Keratinocyte (primary cell): ENCODE data around the gene APP. TPM values are rescaled to one million over a fixed set of nuclear protein-coding genes. Genes with fewer than 3 reads are reported as not detected.
"Not testable (repeated sequence)": the region's sequence is repeated elsewhere in the genome, so short reads cannot be mapped to it uniquely, and the experiment has no call there.

Experiments
- DNase-seq: peaks from one replicate; pipeline ENCODE4 v3.0.0-alpha.2; 2011; ENCODE audit warnings: low read depth, missing footprints, low spot score
- FAIRE-seq: peaks from 2 replicates; lab custom pipeline; 2011; peaks lifted over from hg19 to GRCh38; lab: Jason Lieb, UNC
- H2AFZ ChIP-seq: 2 replicates; pipeline ENCODE4 v1.6.0; 2012; ENCODE audit warnings: low read length, control low read depth, inconsistent platforms; ENCODE audit not compliant: control insufficient read depth
- H3K27ac ChIP-seq: 2 replicates; pipeline ENCODE4 v1.5.1; 2011; ENCODE audit warnings: low read length; ENCODE audit not compliant: control insufficient read depth, insufficient read depth
- H3K27me3 ChIP-seq: 3 replicates; pipeline ENCODE4 v1.6.0; 2011; ENCODE audit warnings: low read length; ENCODE audit not compliant: control insufficient read depth, insufficient read depth; ENCODE audit errors: extremely low read depth
- H3K36me3 ChIP-seq, 2 experiments: 2 replicates in 1 of 2; 3 replicates in 1 of 2; pipeline ENCODE4 v1.5.1; 2011; ENCODE audit warnings: low read length in 2 of 2, mild to moderate bottlenecking in 1 of 2; ENCODE audit not compliant: control insufficient read depth in 2 of 2, insufficient read depth in 2 of 2; ENCODE audit errors: extremely low read depth in 1 of 2
- H3K4me1 ChIP-seq: 3 replicates; pipeline ENCODE4 v1.5.1; 2011; ENCODE audit warnings: low read length; ENCODE audit not compliant: control insufficient read depth, insufficient read depth; ENCODE audit errors: extremely low read depth
- H3K4me2 ChIP-seq: 3 replicates; pipeline ENCODE4 v1.6.0; 2011; ENCODE audit warnings: low read depth, low read length; ENCODE audit not compliant: control insufficient read depth, insufficient read depth; ENCODE audit errors: extremely low read depth
- H3K4me3 ChIP-seq, 3 experiments: fragments of 200-600 bp in 1 of 3; sonication (generic) in 1 of 3; 2 replicates in 2 of 3; 3 replicates in 1 of 3; pipeline ENCODE4 v1.5.1; 2011 to 2016; ENCODE audit warnings: low read length in 3 of 3, mild to moderate bottlenecking in 3 of 3, control low read depth in 2 of 3, inconsistent platforms in 1 of 3, low read depth in 1 of 3, mixed read lengths in 1 of 3, mixed run types in 1 of 3, moderate library complexity in 1 of 3; ENCODE audit not compliant: control insufficient read depth in 2 of 3, insufficient read depth in 2 of 3; ENCODE audit errors: extremely low read depth in 1 of 3
- H3K79me2 ChIP-seq: 2 replicates; pipeline ENCODE4 v1.6.0; 2012; ENCODE audit warnings: low read length; ENCODE audit not compliant: control insufficient read depth, insufficient read depth
- H3K9ac ChIP-seq: 3 replicates; pipeline ENCODE4 v1.6.0; 2011; ENCODE audit warnings: low read length; ENCODE audit not compliant: control insufficient read depth, insufficient read depth; ENCODE audit errors: extremely low read depth
- H3K9me1 ChIP-seq: 3 replicates; pipeline ENCODE4 v1.6.0; 2011; ENCODE audit warnings: low read length; ENCODE audit not compliant: control insufficient read depth, insufficient read depth; ENCODE audit errors: extremely low read depth
- H3K9me3 ChIP-seq: 2 replicates; pipeline ENCODE4 v1.5.1; 2012; ENCODE audit warnings: low read depth, low read length; ENCODE audit not compliant: control insufficient read depth
- H4K20me1 ChIP-seq: 3 replicates; pipeline ENCODE4 v1.6.0; 2011; ENCODE audit warnings: low read length; ENCODE audit not compliant: control insufficient read depth, insufficient read depth; ENCODE audit errors: extremely low read depth
- CTCF ChIP-seq, 3 experiments: IDR thresholded peaks in 1 of 3; conservative IDR thresholded peaks in 1 of 3; optimal IDR thresholded peaks in 1 of 3; 2 replicates in 2 of 3; 3 replicates in 1 of 3; pipeline versions ENCODE3 to v1.5.1; 2011; ENCODE audit warnings: low read length in 3 of 3, mild to moderate bottlenecking in 3 of 3, moderate library complexity in 2 of 3, control low read depth in 1 of 3, inconsistent platforms in 1 of 3; ENCODE audit not compliant: insufficient read depth in 2 of 3; ENCODE audit errors: extremely low read depth in 1 of 3
- EZH2 ChIP-seq: IDR thresholded peaks from one replicate; pipeline ENCODE4 v1.6.1; 2012; ENCODE audit warnings: inconsistent platforms, mild to moderate bottlenecking, low read length, moderate library complexity
- dilution Hi-C: fragments of 300-500 bp; cut with MboI; formaldehyde crosslinking; loops from one replicate; pipeline ENCODE4 v1.7.0; 2020; ENCODE audit warnings: low sequenced_read_pairs; ENCODE audit not compliant: extremely low pct_ligation_motif_present
- polyA plus RNA-seq, 5 experiments: library from polyadenylated mRNA; depleted of rRNA in 3 of 5; stranded (reverse) in 3 of 5; stranded (forward) in 1 of 5; unstranded in 1 of 5; fragments of >200 nt; gene quantifications; 1 replicate in 1 of 5; 2 replicates in 3 of 5; 3 replicates in 1 of 5; pipeline versions ENCODE4 v1.2.1 to v1.2.3, GENCODE V29; 2011 to 2012; ENCODE audit warnings: missing spikeins in 2 of 5, low read depth in 1 of 5, low replicate concordance in 1 of 5

APP gene
- polyA plus RNA-seq, 1 donor (not counting 4 experiments of a cell fraction or from before 2014, with no cell fraction given): 1,015 TPM

- Histone ChIP-seq H2AFZ (no peak overlapping the region), H3K4me2 (no peak overlapping the region), H4K20me1 (peaks cover 35% of the 10 kb centered on the region), H3K27ac (no peak overlapping the region), H3K27me3 (no peaks in the 10 kb centered on the region), H3K9ac (no peak overlapping the region), H3K79me2 (peaks cover 92% of the 10 kb centered on the region), H3K9me1 (no peaks in the 10 kb centered on the region), H3K4me3 (no peak overlapping the region), H3K36me3 (peaks cover 5 to 10% of the 10 kb centered on the region in 2 experiments), H3K4me1 (peaks cover 16% of the 10 kb centered on the region), H3K9me3 (no peaks in the 10 kb centered on the region)
- DNase-seq: no peak
- dilution Hi-C loops: no loop called here
- no peak for FAIRE-seq
- TF ChIP-seq EZH2 (no peak), CTCF (optimal IDR thresholded peaks at IDR 0.05 in 1 of 3, IDR thresholded peaks at IDR 0.05 in 1 of 3, conservative IDR thresholded peaks at IDR 0.05 in 1 of 3; ENCODE audit: extremely low read depth in 1 of 3, insufficient read depth in 2 of 3, low read length in 3 of 3) (no peak)
These were observed 35.0 kb downstream of the APP start for GRCh38 chr21:26135520-26135919.

- peaks cover 43% of the 10 kb centered on the region for H3K4me1 ChIP-seq
- H3K9me1 ChIP-seq: peaks cover 2% of the 10 kb centered on the region
- H3K9ac ChIP-seq: no peak overlapping the region
- no peak overlapping the region for H3K4me3 ChIP-seq
- no peak for TF ChIP-seq EZH2
- TF ChIP-seq CTCF (optimal IDR thresholded peaks at IDR 0.05 in 1 of 3, IDR thresholded peaks at IDR 0.05 in 1 of 3, conservative IDR thresholded peaks at IDR 0.05 in 1 of 3; ENCODE audit: extremely low read depth in 1 of 3, insufficient read depth in 2 of 3, low read length in 3 of 3): no peak
- no peaks in the 10 kb centered on the region for H3K9me3 ChIP-seq
- H3K4me2 ChIP-seq: no peak overlapping the region
- no peaks in the 10 kb centered on the region for H3K27me3 ChIP-seq
- H3K79me2 ChIP-seq: peaks cover 91% of the 10 kb centered on the region
- no peak overlapping the region for H3K27ac ChIP-seq
- DNase-seq (no peak), FAIRE-seq (peak; percentile 13)
- H2AFZ ChIP-seq: no peak overlapping the region
- H3K36me3 ChIP-seq: peaks cover under 1 to 5% of the 10 kb centered on the region in 2 experiments
- dilution Hi-C loops: no loop called here
- peaks cover 33% of the 10 kb centered on the region for H4K20me1 ChIP-seq
These were observed 39.0 kb downstream of the APP start for GRCh38 chr21:26131554-26131953.

GRCh38 chr21:26131053-26131452 lies 39.5 kb downstream of the APP start:
- FAIRE-seq: not testable (repeated sequence)
- peak overlapping the region; percentile 10 for H3K27ac ChIP-seq
- H4K20me1 ChIP-seq: peaks cover 36% of the 10 kb centered on the region

More at GRCh38 chr21:26131053-26131452, 39.5 kb downstream of the APP start:
- H2AFZ ChIP-seq, H3K9me3 ChIP-seq, H3K9me1 ChIP-seq, H3K4me2 ChIP-seq, H3K4me3 ChIP-seq, dilution Hi-C loops, H3K36me3 ChIP-seq, DNase-seq, H3K27me3 ChIP-seq, H3K9ac ChIP-seq: not testable (repeated sequence)
- Histone ChIP-seq H3K79me2 (peaks cover 91% of the 10 kb centered on the region), H3K4me1 (peaks cover 48% of the 10 kb centered on the region)
